Left colon (tissue), 2 donors: ENCODE results near the gene PHLDB3. TPM values are rescaled to one million over a fixed set of nuclear protein-coding genes. Genes with fewer than 3 reads are reported as not detected.

Experiments used
- ATAC-seq: fragments of 200-7000 bp; cut with Tn5 transposase; one replicate; pipeline ENCODE4 v1.9.1; 2020; ENCODE audit warnings: mild to moderate bottlenecking, moderate library complexity
- DNase-seq, 2 donors: peaks; one replicate each; pipeline ENCODE4 v3.0.0-alpha.2; 2020
- intact Hi-C, 2 donors: fragments of 100-400 bp; cut with DNase I in 1 of 2; cut with micrococcal nuclease in 1 of 2; formaldehyde crosslinking; loops; one replicate each; pipeline versions ENCODE4 v1.11.2 to v1.14.0; 2022; cut with DNase I, micrococcal nuclease
- total RNA-seq, 2 donors: library from RNA; stranded (reverse); fragmentation: NEBNext Ultra II Directional; extraction: Animal tissue kit (Norgen Biotek cat#: 25700); gene quantifications; one replicate each; pipeline ENCODE4 v1.2.1, GENCODE V29; 2021
- donor health status: DM: no; HTN: no; CAD: no.
- donor health status: DM: yes; HTN: yes; CAD: no.

PHLDB3 gene
- total RNA-seq, 2 donors from 2014 or later = 9.7 to 11.6 TPM

GRCh38 chr19:43479226-43479625, 25.3 kb downstream of the PHLDB3 start:
- DNase-seq = no peak
- no peak for ATAC-seq
- intact Hi-C loops = no loop called here

GRCh38 chr19:43478323-43478722, 26.2 kb downstream of the PHLDB3 start:
- intact Hi-C loops = no loop called here
- no peak for ATAC-seq
- no peak for DNase-seq

DNA sequence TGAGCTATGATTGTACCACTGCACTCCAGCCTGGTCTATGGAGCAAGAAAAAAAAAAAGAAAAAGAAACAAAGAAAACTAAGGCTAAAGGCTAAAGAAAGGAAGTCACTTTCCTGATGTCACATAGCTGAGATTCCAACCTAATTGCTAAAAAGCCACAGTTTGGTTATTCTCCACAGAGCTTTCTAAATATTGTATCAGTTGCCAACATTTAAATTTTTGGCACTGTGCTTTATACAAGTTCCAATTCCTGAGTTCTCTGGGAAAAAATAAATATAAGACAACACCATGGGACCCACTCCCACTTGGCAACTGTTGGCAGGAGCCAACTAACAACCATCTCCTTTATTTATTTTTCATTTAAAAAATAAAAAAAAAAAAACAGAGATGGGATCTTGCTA, 27.9 kb downstream of the PHLDB3 start:
- DNase-seq = no peak
- intact Hi-C loops = no loop called here
- ATAC-seq = no peak

- intact Hi-C loops = no loop called here
- peak; percentile 93 to 97 for DNase-seq
These were observed 29.4 kb downstream of the PHLDB3 start for GRCh38 chr19:43474986-43475705.

DNA sequence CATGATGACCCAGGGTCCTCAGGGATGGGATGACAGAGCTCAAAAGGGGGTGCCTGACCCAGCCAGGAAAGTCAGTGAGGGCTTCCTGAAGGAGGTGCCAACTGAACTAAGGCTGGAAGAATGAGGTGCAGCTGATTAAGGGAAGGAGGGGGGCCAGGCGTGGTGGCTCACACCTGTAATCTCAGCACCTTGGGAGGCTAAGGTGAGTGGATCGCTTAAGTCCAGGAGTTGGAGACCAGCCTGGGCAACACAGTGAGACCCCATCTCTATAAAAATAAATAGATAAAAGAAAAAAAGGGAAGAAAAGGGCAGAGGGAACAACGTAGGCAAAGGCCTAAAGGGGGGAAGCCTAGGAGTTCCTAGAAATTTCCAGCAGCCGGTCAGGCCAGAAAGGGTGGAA, 30.1 kb downstream of the PHLDB3 start:
- DNase-seq = no peak
- intact Hi-C loops = no loop called here
- ATAC-seq = no peak

More at GRCh38 chr19:43474986-43475705, 29.4 kb downstream of the PHLDB3 start:
- peak; percentile 97 for ATAC-seq

DNA sequence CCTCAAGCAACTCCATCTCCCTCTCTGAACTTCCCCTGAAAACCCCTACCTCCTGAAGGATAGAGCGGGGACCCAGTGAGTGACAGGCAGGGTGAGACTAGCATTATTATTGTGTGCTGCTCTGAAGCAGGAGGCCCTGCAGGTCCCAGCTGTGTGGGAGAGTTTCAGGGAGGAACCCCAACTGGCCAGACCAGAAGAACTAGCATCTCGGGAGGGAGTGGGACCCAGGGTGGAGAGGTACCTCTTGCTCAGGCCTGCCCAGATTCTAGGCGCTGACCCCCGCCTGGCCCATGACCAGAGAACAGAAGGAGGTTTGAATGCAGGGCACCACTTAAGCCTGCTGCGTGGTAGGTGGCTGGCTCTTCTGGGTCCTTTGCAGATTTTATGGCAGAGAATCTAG, 33.5 kb downstream of the PHLDB3 start:
- no peak for ATAC-seq
- DNase-seq = no peak
- intact Hi-C loops = no loop called here

GRCh38 chr19:43470288-43470687, 34.3 kb downstream of the PHLDB3 start:
- no peak for DNase-seq
- ATAC-seq = no peak
- intact Hi-C loops = no loop called here

DNA sequence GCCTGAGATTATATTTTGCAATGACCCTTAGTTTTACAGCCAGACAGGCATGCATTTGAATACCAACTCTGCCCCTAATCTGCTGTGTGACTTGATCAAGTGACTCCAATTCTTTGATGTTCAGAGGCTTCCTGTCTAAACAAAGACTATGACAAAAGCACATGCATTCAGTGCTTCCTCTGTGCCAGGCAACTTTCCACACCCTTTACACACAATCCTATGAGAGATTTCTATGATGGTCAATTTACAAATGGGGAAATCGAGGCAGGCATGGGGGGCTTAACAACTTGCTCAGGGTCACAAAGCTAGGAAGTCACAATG, 35.4 kb downstream of the PHLDB3 start:
- intact Hi-C loops = no loop called here
- no peak for DNase-seq
- no peak for ATAC-seq

DNA sequence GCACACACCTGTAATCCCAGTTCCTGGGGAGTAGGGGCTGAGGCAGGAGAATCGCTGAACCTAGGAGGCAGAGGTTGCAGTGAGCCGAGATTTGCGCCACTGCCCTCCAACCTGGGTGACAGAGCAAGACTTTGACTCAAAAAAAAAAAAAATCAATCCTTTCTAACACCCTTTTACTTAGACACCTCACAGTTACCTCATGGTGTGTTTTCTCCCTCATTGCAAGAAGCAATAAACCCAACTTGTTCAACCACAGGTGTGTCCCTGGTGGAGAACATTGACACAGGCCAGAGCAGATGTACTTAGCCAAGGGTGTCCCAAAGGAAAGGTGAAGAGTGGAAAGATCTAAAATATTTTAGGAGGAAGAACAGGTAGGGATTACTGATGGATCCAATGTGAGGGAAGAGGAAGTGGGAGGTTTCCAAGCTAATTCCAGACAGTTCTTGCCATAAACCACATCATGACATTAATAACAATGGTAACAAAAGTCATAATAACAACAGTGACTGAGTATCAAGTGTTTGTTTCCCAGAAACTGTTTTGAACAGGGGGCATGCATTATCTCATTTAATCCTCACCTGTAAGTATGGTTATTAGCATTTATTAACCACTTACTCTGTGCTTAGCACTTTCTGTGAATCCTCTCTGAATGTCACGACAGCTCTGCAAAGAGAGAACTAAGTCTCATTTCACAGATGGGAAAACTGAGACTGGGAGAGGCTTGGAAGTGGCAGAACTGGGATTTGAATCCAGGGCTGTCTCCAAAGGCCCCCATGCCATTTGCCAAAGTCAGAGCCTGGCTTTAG, 36.0 kb downstream of the PHLDB3 start:
- ATAC-seq = peak; percentile 29
- DNase-seq = no peak
- intact Hi-C loops = no loop called here

GRCh38 chr19:43467730-43468129, 36.8 kb downstream of the PHLDB3 start:
- intact Hi-C loops = no loop called here
- DNase-seq (no peak), ATAC-seq (no peak)

- intact Hi-C loops = no loop called here
- no peak for DNase-seq
- no peak for ATAC-seq
These were observed 37.3 kb downstream of the PHLDB3 start for GRCh38 chr19:43467276-43467675.

DNA sequence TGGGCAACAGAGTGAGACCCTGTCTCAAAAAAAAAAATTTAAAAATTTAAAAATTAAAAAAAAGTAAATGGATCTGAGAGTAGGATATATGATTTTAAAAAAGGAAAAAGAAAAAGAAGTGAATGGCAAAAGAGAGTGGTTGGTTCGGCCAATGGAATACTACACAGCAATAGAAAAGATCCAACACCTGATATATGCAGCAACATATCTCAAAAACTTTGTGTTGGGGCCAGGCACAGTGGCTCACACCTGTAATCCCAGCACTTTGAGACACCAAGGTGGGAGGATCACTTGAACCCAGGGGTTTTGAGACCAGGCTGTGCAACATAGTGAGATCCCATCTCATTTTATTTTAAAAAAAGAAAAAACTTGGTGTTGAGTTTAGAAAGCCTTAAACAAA, 37.8 kb downstream of the PHLDB3 start:
- intact Hi-C loops = no loop called here
- DNase-seq (no peak), ATAC-seq (no peak)

- ATAC-seq = peak; percentile 27
- intact Hi-C loops = no loop called here
These were observed 39.0 kb downstream of the PHLDB3 start, which contains the start of gene LYPD3 for GRCh38 chr19:43465468-43466120. LYPD3 (minus strand) TSS chr19:43465608; CDS start chr19:43465571, 37 bp downstream.

DNA sequence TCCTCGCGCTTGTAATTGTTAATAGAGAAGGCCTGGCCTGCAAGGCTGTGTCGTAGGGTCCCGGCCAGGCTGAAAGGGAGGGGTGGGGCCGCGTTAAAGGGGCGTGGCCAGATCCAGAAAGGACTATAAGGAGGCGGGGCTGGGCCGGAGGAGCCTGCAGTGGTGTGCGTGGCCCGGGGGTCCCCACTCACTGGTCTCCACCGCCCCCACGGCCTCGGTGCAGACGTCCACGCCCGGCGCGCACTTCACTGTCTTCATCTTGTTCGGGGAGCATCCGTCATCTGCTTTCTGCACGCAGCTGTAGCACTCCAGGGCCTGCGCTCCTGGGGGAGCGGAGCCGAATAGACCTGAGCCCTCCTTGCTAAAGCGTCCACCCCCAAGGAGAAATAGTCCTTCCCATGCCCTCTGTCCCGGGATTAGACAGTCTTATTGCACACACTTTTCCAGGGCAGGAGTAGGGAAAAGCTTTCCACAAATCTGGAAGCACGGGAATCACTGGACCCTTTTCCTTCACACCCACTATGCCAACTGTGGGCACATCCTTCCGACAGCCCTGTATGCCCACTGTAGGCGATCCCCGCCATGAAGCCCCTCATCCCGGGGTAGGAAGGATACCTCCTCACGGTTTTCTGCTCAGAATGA, 40.3 kb downstream of the PHLDB3 start:
- DNase-seq (peak in 1 of 2 donors; percentile 87), ATAC-seq (peak; percentile 50)
- intact Hi-C loops = no loop called here

More at GRCh38 chr19:43465468-43466120, 39.0 kb downstream of the PHLDB3 start, which contains the start of gene LYPD3:
- peak; percentile 52 to 62 for DNase-seq

- ATAC-seq = peak; percentile 93
- intact Hi-C loops = no loop called here
- DNase-seq = peak; percentile 98 to 100
These were observed 41.0 kb downstream of the PHLDB3 start for GRCh38 chr19:43463381-43464133.

GRCh38 chr19:43462785-43463380, 41.7 kb downstream of the PHLDB3 start:
- intact Hi-C loops = no loop called here
- ATAC-seq = no peak
- DNase-seq = no peak

- ATAC-seq (no peak), DNase-seq (no peak)
- intact Hi-C loops = no loop called here
These were observed 42.2 kb downstream of the PHLDB3 start for GRCh38 chr19:43462383-43462782.

GRCh38 chr19:43461303-43461702, 43.2 kb downstream of the PHLDB3 start:
- DNase-seq = no peak
- no peak for ATAC-seq
- intact Hi-C loops = no loop called here
